HG03139 (cell line): ENCODE measurements around the gene DGKE.
A peak's percentile ranks its signal among the peaks of the same experiment; 100 is the strongest.

Experiments used
- ATAC-seq: cut with Tn5 transposase; IDR thresholded peaks from one replicate; pipeline ENCODE4 v1.9.1; 2021; ENCODE audit not compliant: unreplicated experiment

DGKE gene

GRCh38 chr17:56833809-56834379 lies at the start of gene DGKE, which contains the start of gene C17orf67:
DGKE (plus strand) TSS chr17:56834151; CDS start chr17:56834796, 645 bp downstream.
C17orf67 (minus strand) TSS chr17:56833920; CDS start chr17:56815810, 18,110 bp downstream.
- peak; percentile 75 for ATAC-seq

GRCh38 chr17:56785405-56785804 lies 48.5 kb upstream of the DGKE start:
- no peak for ATAC-seq

GRCh38 chr17:56785997-56786680 lies 47.8 kb upstream of the DGKE start:
- ATAC-seq = no peak

GRCh38 chr17:56786989-56787482 lies 46.9 kb upstream of the DGKE start:
- peak; percentile 69 for ATAC-seq

GRCh38 chr17:56792267-56792666 lies 41.7 kb upstream of the DGKE start:
- ATAC-seq = no peak

GRCh38 chr17:56793531-56793930 lies 40.4 kb upstream of the DGKE start:
- no peak for ATAC-seq

GRCh38 chr17:56793957-56794356 lies 40.0 kb upstream of the DGKE start:
- ATAC-seq = no peak

GRCh38 chr17:56795221-56795865 lies 38.6 kb upstream of the DGKE start:
- no peak for ATAC-seq

GRCh38 chr17:56796536-56796935 lies 37.4 kb upstream of the DGKE start:
- no peak for ATAC-seq

- no peak for ATAC-seq
These were observed 35.0 kb upstream of the DGKE start for GRCh38 chr17:56798916-56799315.

GRCh38 chr17:56801459-56802178 lies 32.3 kb upstream of the DGKE start:
- ATAC-seq = no peak

- no peak for ATAC-seq
These were observed 30.9 kb upstream of the DGKE start for GRCh38 chr17:56803071-56803470.

- no peak for ATAC-seq
These were observed 29.5 kb upstream of the DGKE start for GRCh38 chr17:56804454-56804853.

GRCh38 chr17:56806949-56807348 lies 27.0 kb upstream of the DGKE start:
- ATAC-seq = no peak

- no peak for ATAC-seq
These were observed 26.2 kb upstream of the DGKE start for GRCh38 chr17:56807723-56808122.

GRCh38 chr17:56808503-56808902 lies 25.4 kb upstream of the DGKE start:
- no peak for ATAC-seq

- ATAC-seq = no peak
These were observed 24.7 kb upstream of the DGKE start for GRCh38 chr17:56809106-56809819.

- ATAC-seq = no peak
These were observed 24.2 kb upstream of the DGKE start for GRCh38 chr17:56809820-56810179.

GRCh38 chr17:56810343-56810742 lies 23.6 kb upstream of the DGKE start:
- no peak for ATAC-seq

GRCh38 chr17:56810891-56811775 lies 22.8 kb upstream of the DGKE start:
- no peak for ATAC-seq
